Loucy (cell line): ENCODE results near the gene LINC00237.

ENCODE experiments used
- EZH2phosphoT487 ChIP-seq: fragments of 200-600 bp; IDR thresholded peaks from 2 replicates; pipeline ENCODE4 v1.6.1; 2018; ENCODE audit warnings: antibody characterized with exemption, mild to moderate bottlenecking, moderate library complexity, borderline replicate concordance
- TF ChIP-seq, protein P1 (sequence below): fragments of 200-600 bp; sonication (generic); conservative IDR thresholded peaks from 2 replicates; pipeline ENCODE4 v1.5.1; 2014; ENCODE audit warnings: mild to moderate bottlenecking, antibody characterized with exemption, low read length

DNA sequence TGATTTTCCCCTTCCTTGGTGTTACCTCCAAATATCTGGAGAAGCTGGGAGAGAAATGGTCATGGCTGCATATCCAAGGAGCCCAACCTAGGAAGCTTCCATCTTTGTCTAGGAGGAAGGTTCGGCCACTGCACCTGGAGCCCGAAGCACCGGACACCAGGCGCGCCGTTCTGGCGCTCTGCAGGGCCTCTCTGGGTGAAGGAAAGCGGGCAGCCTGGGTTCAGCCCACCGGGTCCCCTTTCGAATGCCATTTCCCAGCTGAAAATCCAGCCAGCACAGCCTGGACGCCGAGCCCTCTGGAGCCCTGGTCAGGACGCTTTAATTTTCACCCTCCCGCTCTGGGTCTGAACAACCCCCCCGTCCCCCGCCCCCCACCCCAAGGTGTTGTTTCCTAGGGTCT lies 1.2 kb downstream of the LINC00237 start:
- TF ChIP-seq, protein P1, sequence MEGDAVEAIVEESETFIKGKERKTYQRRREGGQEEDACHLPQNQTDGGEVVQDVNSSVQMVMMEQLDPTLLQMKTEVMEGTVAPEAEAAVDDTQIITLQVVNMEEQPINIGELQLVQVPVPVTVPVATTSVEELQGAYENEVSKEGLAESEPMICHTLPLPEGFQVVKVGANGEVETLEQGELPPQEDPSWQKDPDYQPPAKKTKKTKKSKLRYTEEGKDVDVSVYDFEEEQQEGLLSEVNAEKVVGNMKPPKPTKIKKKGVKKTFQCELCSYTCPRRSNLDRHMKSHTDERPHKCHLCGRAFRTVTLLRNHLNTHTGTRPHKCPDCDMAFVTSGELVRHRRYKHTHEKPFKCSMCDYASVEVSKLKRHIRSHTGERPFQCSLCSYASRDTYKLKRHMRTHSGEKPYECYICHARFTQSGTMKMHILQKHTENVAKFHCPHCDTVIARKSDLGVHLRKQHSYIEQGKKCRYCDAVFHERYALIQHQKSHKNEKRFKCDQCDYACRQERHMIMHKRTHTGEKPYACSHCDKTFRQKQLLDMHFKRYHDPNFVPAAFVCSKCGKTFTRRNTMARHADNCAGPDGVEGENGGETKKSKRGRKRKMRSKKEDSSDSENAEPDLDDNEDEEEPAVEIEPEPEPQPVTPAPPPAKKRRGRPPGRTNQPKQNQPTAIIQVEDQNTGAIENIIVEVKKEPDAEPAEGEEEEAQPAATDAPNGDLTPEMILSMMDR = no peak
- TF ChIP-seq EZH2phosphoT487 = no peak
